ENCODE measurements around the gene C11orf91. TPM values are rescaled to one million over a fixed set of nuclear protein-coding genes. Genes with fewer than 3 reads are reported as not detected.
"Not testable (repeated sequence)": the region's sequence is repeated elsewhere in the genome, so short reads cannot be mapped to it uniquely, and the experiment has no call there.

C11orf91 gene
- total RNA-seq, 1 donor: not detected

- H3K4me3 ChIP-seq (ENCODE audit: low read depth, low read length): no peak overlapping the region
- TF ChIP-seq, protein P1, sequence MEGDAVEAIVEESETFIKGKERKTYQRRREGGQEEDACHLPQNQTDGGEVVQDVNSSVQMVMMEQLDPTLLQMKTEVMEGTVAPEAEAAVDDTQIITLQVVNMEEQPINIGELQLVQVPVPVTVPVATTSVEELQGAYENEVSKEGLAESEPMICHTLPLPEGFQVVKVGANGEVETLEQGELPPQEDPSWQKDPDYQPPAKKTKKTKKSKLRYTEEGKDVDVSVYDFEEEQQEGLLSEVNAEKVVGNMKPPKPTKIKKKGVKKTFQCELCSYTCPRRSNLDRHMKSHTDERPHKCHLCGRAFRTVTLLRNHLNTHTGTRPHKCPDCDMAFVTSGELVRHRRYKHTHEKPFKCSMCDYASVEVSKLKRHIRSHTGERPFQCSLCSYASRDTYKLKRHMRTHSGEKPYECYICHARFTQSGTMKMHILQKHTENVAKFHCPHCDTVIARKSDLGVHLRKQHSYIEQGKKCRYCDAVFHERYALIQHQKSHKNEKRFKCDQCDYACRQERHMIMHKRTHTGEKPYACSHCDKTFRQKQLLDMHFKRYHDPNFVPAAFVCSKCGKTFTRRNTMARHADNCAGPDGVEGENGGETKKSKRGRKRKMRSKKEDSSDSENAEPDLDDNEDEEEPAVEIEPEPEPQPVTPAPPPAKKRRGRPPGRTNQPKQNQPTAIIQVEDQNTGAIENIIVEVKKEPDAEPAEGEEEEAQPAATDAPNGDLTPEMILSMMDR (IDR thresholded peaks at IDR 0.05; ENCODE audit: insufficient read depth, low read depth, low read length): no peak
- DNase-seq (ENCODE audit: low read depth): no peak
These were observed 36.5 kb downstream of the C11orf91 start for GRCh38 chr11:33664166-33664565.

DNA sequence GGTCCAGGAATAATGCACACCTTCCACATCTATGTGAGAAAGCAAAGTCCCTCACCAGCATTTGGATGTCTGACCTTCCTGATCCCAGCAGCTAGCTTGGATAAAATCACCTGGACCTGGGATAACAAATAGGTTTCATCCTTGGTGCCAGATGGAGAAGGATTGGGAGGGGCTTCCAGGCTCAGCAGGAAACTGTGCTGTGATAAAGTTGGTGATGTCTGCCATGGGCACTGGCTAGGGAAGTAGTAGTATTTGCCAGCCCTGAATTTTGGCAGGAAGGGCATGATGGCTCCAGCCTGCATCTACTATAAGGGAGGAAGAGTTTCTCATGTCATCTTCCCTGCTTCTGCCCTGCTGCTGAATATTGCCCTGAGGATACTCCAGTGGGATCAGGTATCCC, 37.5 kb downstream of the C11orf91 start:
- TF ChIP-seq, protein P1 (IDR thresholded peaks at IDR 0.05; ENCODE audit: insufficient read depth, low read depth, low read length): no peak
- no peak for DNase-seq (ENCODE audit: low read depth)
- H3K4me3 ChIP-seq (ENCODE audit: low read depth, low read length): no peak overlapping the region

- H3K4me3 ChIP-seq (ENCODE audit: low read depth, low read length); DNase-seq (ENCODE audit: low read depth): not testable (repeated sequence)
These were observed 39.1 kb downstream of the C11orf91 start for GRCh38 chr11:33661526-33661925.

- DNase-seq (ENCODE audit: low read depth): no peak
- no peak overlapping the region for H3K4me3 ChIP-seq (ENCODE audit: low read depth, low read length)
- TF ChIP-seq, protein P1 (IDR thresholded peaks at IDR 0.05; ENCODE audit: insufficient read depth, low read depth, low read length): no peak
These were observed 39.7 kb downstream of the C11orf91 start for GRCh38 chr11:33660962-33661361.

DNA sequence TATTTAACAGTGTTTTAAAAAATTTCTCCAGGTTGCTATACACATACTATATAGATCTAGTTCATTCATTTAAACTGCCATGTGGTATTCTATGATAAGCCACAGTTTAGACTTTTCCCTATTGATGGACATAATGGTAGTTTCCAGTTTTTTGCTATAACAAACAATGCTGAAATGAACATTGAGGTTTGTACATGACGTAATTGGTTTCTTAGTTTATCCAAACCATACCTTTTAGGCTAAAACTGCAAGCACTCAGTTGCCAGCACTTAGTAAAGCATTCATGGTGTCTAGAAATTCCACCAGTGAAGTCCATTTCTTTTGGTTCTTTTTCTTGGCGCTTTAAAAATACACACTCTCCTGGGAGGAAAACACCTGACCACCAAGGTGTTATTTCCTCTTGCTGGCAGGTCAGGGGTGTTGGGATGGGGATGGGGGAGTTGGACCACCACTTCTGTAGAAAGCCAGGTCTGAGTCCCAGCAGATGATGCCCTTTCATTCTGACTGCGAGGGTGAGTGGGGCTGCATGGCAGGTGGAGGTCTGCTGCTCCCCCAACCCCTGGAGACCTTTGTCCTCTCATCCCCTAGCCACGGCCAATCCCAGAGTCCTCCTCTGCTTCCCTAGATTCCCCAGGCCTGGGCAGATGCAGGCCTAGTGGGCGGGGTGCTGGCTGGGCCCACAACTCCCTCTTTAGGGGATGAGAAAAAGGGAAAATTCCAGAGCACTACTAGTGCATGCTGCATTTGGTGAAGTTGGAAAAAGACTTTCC, 41.1 kb downstream of the C11orf91 start:
- H3K4me3 ChIP-seq (ENCODE audit: low read depth, low read length): no peak overlapping the region
- TF ChIP-seq, protein P1 (IDR thresholded peaks at IDR 0.05; ENCODE audit: insufficient read depth, low read depth, low read length): no peak
- DNase-seq (ENCODE audit: low read depth): no peak

- TF ChIP-seq, protein P1 (IDR thresholded peaks at IDR 0.05; ENCODE audit: insufficient read depth, low read depth, low read length): no peak
- no peak overlapping the region for H3K4me3 ChIP-seq (ENCODE audit: low read depth, low read length)
- DNase-seq (ENCODE audit: low read depth): no peak
These were observed 42.3 kb downstream of the C11orf91 start for GRCh38 chr11:33658195-33658900.

GRCh38 chr11:33657757-33658156, 42.9 kb downstream of the C11orf91 start:
- TF ChIP-seq, protein P1 (IDR thresholded peaks at IDR 0.05; ENCODE audit: insufficient read depth, low read depth, low read length): no peak
- no peak for DNase-seq (ENCODE audit: low read depth)
- no peak overlapping the region for H3K4me3 ChIP-seq (ENCODE audit: low read depth, low read length)

Measured in fibroblast of villous mesenchyme (primary cell).